GM19467 (cell line): ENCODE results near the gene DGKA.

Experiments used
- ATAC-seq: cut with Tn5 transposase; IDR thresholded peaks from one replicate; pipeline ENCODE4 v1.9.1; 2021; ENCODE audit warnings: mild to moderate bottlenecking, moderate library complexity; ENCODE audit not compliant: unreplicated experiment

DGKA gene

DNA sequence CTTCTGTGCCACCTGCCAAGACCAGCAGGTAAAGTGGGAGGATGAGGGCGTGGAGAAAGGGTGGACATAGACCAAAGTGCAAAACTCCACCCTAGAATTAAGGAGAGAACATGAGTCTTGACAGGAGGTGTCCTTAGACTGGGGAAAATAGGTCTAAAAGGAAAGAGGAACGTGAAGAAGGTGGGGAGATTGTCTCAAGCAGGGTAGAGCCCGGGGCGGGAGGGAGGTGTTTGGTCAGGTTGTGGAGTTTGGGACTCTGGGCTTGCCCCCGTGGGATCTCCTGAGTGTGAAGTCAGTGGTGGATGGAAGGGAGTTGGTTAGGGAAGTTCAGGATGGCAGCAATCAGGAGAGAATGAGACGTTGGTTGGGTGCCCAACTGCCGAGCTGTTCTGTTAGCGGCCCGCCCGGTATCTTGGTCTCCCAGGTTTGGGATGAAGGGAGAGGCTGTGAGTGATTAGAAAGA, 386 bp downstream of the DGKA start:
- ATAC-seq: no peak

GRCh38 chr12:55931780-55932550, 1.0 kb downstream of the DGKA start:
- ATAC-seq: no peak

DNA sequence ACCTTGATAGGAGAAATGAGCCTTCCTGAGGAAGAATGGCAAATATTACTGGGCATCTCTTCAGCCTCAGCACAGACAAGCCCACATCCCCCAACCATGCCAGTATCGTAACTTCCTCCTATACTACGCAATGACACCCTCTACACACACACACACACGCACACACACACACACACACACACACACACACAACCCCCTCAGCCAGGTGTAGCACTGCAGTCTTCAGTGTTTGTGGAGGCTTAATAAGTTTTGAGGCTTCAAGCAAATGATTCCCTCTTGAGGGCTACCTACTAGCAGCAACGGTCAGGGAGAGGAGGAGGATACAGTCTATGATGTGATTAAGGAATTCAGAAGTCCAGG, 1.6 kb downstream of the DGKA start:
- no peak for ATAC-seq

GRCh38 chr12:55933169-55933798, 2.3 kb downstream of the DGKA start:
- ATAC-seq: no peak

DNA sequence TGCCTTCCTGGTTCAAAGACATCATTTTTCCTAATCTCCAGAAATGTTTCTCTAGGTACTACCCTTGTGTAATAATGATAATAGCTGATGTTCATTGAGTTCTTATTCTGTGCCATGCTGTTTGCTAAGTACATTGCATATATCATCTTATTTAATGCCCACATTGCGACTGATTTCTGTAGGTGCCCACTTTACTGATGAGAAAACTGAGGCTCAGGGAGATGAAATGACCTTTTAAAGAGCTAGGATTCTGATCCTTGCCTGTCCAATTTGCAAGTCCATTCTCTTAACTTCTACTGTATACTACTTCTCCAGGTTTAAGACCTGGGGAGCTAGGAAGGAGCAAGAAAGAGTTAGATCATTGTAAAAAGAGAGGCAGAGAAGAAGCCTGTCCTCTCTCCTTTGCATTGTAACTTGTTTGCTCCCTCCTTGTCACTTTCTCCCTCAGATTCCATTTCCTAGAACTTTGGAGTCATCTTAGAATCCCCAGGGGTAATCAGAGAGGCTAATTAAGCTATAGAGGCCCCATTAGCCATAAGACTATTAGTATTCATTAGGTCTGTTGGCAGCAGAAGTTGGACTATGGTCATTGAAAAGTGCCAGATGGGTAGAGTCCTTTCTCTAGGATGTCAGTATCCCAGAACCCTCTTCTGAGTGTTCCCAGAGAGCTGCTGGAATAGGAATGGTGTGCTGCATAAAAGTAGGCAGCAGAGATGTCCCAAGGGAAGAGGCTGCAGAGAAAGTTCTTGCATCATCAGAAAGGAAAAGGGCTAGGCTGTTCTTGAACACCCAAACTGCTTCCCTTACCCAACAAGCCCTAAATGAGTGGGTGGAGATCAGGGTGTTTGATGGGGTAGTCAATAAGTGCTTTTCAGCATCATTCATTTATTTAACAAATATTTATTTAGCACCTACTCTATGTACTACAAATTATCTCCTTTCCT, 3.1 kb downstream of the DGKA start:
- ATAC-seq: no peak

GRCh38 chr12:55934773-55935172, 3.8 kb downstream of the DGKA start:
- no peak for ATAC-seq

DNA sequence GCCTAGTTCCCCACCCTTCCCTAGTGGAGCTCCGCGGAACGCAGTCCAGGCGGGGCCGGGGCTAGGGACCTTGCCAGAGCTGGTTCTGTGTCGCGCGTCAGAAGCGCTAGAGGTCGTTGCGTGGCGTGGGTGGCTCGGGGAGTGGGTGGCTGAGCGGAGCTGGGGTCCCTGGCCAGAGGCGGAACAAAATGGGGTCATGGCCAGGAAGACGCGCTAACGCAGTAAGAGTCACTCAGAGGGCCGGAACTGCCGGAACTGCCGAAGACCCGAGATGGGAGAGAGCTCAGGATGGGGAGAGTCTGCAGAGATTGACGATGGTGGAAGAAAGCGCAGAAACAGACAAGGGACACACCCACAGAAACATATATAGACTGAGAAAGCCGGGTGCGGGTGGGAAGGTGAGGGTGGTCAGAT, 4.8 kb downstream of the DGKA start:
- no peak for ATAC-seq

- ATAC-seq: no peak
Measured at GRCh38 chr12:55937981-55938380, 7.0 kb downstream of the DGKA start.

DNA sequence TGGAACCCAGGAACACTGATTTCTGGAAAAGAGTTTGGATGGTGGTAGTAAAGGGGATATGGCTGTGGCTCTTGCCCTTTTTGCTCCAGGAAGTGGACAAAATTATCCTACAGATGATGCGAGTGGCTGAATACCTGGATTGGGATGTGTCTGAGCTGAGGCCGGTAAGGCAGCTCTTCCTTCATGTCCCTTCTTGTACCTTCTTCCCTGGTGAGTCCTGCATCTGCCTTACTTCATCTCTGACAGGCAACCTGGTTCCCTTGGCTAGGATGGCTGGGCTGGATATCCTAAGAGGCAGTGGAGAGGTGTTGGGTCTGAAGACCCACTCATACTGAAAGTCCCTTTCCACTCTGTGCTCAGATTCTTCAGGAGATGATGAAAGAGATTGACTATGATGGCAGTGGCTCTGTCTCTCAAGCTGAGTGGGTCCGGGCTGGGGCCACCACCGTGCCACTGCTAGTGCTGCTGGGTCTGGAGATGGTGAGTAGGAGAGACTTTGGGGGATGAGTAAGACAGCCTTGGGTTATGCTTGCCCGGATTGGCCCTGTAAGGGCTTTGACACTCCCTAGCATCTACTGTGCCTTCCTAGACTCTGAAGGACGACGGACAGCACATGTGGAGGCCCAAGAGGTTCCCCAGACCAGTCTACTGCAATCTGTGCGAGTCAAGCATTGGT, 8.0 kb downstream of the DGKA start:
- ATAC-seq: no peak

DNA sequence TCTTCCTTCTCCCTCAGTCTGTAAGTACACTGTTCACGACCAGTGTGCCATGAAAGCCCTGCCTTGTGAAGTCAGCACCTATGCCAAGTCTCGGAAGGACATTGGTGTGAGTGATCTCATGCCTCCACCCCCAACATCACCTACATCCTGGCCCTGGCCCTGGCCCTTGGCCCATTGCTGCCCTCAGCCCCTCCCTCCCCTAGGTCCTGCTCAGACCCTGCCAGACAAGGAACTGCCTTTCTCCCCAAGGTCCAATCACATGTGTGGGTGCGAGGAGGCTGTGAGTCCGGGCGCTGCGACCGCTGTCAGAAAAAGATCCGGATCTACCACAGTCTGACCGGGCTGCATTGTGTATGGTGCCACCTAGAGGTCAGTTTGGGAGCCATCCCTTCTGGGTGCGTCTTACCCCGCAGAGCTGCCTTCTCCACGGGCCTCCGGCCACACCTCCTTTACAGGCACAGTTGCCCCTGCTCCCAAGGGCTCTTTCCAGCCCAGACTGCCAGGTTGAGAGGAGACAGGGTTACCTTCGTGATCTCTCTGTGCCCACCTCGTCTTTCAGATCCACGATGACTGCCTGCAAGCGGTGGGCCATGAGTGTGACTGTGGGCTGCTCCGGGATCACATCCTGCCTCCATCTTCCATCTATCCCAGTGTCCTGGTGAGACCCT, 9.2 kb downstream of the DGKA start:
- ATAC-seq: peak; percentile 91

DNA sequence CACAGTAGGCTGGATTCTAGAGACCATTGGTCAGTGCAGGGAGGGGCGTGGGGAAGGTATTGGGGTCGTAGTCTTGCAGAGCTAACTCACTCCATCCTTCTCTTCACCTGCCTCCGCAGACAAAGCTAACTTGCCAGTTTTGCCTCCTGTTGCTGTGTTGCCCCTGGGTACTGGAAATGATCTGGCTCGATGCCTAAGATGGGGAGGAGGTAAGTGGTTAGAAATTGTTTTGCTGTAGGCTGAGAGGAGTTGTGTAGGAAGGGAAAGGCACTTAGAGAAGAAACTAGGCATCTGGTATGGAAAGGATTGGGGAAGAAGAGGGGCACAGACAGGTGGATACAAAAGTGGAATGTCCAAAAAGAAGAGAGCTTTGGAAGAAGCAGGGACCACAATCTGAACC, 11.1 kb downstream of the DGKA start:
- ATAC-seq: no peak

GRCh38 chr12:55942577-55943136, 11.7 kb downstream of the DGKA start:
- ATAC-seq: no peak

- ATAC-seq: no peak
Measured at GRCh38 chr12:55946553-55946952, 15.6 kb downstream of the DGKA start.

GRCh38 chr12:55955344-55955743, 24.4 kb downstream of the DGKA start:
- no peak for ATAC-seq

DNA sequence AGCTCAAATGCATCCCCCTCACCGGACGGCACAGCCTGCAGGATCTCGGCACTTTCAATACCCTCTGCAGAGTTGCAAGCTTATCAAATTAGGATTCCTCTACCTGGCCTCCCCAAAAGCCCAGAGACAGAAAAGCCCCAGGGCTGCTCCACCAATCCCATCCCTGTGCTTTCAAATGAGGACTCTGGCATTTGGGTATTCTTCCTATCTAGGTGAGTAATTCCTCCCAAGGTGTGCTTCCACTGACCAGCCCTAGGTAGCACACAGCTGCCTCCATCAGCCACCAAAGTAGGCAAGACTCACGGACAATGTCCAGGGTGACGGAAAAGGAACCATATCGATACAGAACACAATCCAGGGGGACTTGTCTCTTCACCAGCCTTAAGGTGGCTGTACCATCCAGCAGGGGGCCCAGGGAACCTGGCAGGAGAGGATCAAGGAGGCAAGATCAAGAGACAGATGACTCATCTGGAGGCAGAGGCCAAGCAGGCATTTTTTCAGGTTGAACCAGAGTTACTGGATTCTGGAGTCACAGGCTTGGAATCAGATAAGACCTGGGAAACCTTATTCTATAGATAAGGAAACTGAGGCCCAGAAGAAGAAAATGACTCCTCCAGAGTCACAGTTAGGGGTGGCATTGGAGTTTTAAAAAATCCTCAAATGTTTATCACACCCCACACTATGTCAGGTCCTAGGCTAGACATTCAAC, 25.0 kb downstream of the DGKA start:
- no peak for ATAC-seq

DNA sequence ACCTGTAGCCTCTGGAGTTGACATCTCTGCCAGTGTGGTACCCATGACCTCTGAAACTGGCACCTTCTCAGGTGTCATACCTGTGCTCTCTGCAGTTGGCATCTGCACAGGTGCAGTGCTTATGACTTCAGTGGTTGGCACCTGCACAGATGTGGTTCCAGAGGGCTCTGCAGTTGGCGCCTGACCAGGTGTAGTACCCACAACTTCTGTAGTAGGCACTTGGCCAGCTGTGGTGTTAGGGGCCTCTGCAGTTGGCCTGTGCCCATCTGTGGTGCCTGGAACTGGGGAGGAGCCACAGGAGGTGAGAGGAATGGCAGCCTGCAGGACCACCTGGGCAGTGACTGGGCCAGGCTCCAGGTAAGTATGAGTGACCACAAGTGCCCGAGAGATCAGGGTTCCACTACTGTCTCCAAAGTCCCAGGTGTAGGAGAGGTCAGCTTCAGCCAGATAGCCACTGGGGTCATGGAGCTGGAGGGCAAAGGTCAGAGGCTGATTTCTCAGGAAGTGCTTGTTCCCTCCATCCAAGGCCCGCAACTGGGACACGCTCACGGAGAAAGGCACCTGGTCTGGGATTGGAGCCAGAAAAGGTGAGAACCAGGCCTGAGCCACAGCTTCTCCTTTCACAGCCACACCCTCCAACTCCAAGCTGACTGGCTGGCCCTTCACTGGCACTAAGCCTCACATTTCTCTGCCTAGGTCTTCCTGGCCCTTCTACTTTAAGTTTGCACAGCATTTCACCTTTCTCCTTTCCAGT, 26.3 kb downstream of the DGKA start:
- no peak for ATAC-seq

DNA sequence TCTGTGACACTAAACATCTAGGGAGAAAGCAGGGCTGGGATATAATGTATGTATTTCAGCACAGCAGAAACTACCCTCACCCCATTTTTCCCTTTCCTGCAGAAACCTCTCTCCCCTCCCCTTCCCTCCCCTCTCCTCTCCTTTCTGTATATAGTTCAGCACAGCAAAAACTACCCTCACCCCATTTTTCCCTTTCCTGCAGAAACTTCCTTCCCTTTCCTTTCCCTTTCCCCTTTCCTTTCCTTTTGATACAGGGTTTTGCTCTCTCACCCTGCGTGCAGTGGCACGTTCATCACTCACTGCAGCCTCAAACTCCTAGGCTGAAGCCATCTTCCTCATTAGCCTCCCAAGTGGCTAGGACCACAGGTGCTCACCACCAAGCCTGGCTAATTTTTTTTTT, 32.8 kb downstream of the DGKA start:
- no peak for ATAC-seq

DNA sequence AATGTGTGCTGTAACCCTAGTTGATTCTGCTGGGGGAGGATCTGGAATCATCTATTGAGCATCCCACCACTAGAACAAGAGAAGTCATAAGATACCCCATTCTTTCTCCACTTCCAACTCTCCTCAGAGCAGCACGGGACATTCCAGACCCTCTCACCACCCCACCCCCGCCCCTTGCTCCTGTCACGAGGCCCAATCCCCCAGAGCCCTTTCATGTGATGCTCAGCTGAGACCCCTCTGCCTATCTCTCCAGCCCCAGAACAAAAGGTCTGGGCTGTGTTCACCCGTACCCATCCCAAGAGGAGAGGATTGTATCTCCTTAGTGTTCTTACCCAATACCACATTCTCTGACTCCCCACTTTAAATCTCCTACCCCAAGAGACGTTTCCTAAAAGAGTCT, 34.3 kb downstream of the DGKA start:
- no peak for ATAC-seq

GRCh38 chr12:55965941-55966407, 35.0 kb downstream of the DGKA start, which contains the start of gene PMEL:
TSS of gene PMEL (minus strand) at chr12:55966042. CDS start at chr12:55966011, 31 bp downstream.
- no peak for ATAC-seq
